Measurements from ENCODE around the gene RANGAP1. TPM values are rescaled to one million over a fixed set of nuclear protein-coding genes. Genes with fewer than 3 reads are reported as not detected.

RANGAP1 gene
- total and polyA plus RNA-seq, 4 donors = 29.9 to 106 (median 62.9) TPM

GRCh38 chr22:41250127-41250526 lies 35.9 kb downstream of the RANGAP1 start:
- no peak overlapping the region for H3K27ac ChIP-seq (ENCODE audit: low read depth, low read length)

GRCh38 chr22:41249442-41249841 lies 36.5 kb downstream of the RANGAP1 start:
- no peak for DNase-seq (ENCODE audit: low read depth in 4 of 6, low spot score in 6 of 6)
- no peak overlapping the region for H3K27ac ChIP-seq (ENCODE audit: low read depth, low read length)
- H3K27me3 ChIP-seq (ENCODE audit: control insufficient read depth, insufficient read depth, low read length) = no peaks in the 10 kb centered on the region
- H3K9me3 ChIP-seq (ENCODE audit: control insufficient read depth, insufficient read depth, low read length) = no peaks in the 10 kb centered on the region
- H3K4me1 ChIP-seq (ENCODE audit: control insufficient read depth, insufficient read depth, low read length) = peaks cover 6% of the 10 kb centered on the region
- no peak overlapping the region for H3K4me3 ChIP-seq (ENCODE audit: low read depth, low read length)
- H3K36me3 ChIP-seq (ENCODE audit: control insufficient read depth, insufficient read depth, low read length) = peaks cover 91% of the 10 kb centered on the region
- WGBS (ENCODE audit: insufficient coverage) = 96% methylated on average over 13 of the region's 14 CpGs

More at GRCh38 chr22:41250127-41250526, 35.9 kb downstream of the RANGAP1 start:
- Histone ChIP-seq H3K36me3 (ENCODE audit: control insufficient read depth, insufficient read depth, low read length) (peaks cover 95% of the 10 kb centered on the region), H3K4me1 (ENCODE audit: control insufficient read depth, insufficient read depth, low read length) (peaks cover 6% of the 10 kb centered on the region), H3K9me3 (ENCODE audit: control insufficient read depth, insufficient read depth, low read length) (no peaks in the 10 kb centered on the region), H3K4me3 (ENCODE audit: low read depth, low read length) (no peak overlapping the region), H3K27me3 (ENCODE audit: control insufficient read depth, insufficient read depth, low read length) (no peaks in the 10 kb centered on the region)
- no peak for DNase-seq (ENCODE audit: low read depth in 4 of 6, low spot score in 6 of 6)
- WGBS (ENCODE audit: insufficient coverage) = 92% methylated on average over 7 of the region's 12 CpGs

GRCh38 chr22:41248758-41249157 lies 37.2 kb downstream of the RANGAP1 start:
- no peak for DNase-seq (ENCODE audit: low read depth in 4 of 6, low spot score in 6 of 6)
- over 99% methylated on average over 9 of the region's 10 CpGs for WGBS (ENCODE audit: insufficient coverage)
- peaks cover 6% of the 10 kb centered on the region for H3K4me1 ChIP-seq (ENCODE audit: control insufficient read depth, insufficient read depth, low read length)
- H3K27ac ChIP-seq (ENCODE audit: low read depth, low read length) = no peak overlapping the region
- no peaks in the 10 kb centered on the region for H3K27me3 ChIP-seq (ENCODE audit: control insufficient read depth, insufficient read depth, low read length)
- H3K9me3 ChIP-seq (ENCODE audit: control insufficient read depth, insufficient read depth, low read length) = no peaks in the 10 kb centered on the region
- peaks cover 84% of the 10 kb centered on the region for H3K36me3 ChIP-seq (ENCODE audit: control insufficient read depth, insufficient read depth, low read length)
- no peak overlapping the region for H3K4me3 ChIP-seq (ENCODE audit: low read depth, low read length)

- no peak overlapping the region for H3K27ac ChIP-seq (ENCODE audit: low read depth, low read length)
- H3K9me3 ChIP-seq (ENCODE audit: control insufficient read depth, insufficient read depth, low read length) = no peaks in the 10 kb centered on the region
- 91% methylated on average over 15 of the region's 15 CpGs for WGBS (ENCODE audit: insufficient coverage)
- peaks cover 79% of the 10 kb centered on the region for H3K36me3 ChIP-seq (ENCODE audit: control insufficient read depth, insufficient read depth, low read length)
- DNase-seq (ENCODE audit: low read depth in 4 of 6, low spot score in 6 of 6) = no peak
- peaks cover 6% of the 10 kb centered on the region for H3K4me1 ChIP-seq (ENCODE audit: control insufficient read depth, insufficient read depth, low read length)
- H3K4me3 ChIP-seq (ENCODE audit: low read depth, low read length) = no peak overlapping the region
- no peaks in the 10 kb centered on the region for H3K27me3 ChIP-seq (ENCODE audit: control insufficient read depth, insufficient read depth, low read length)
These were observed 37.7 kb downstream of the RANGAP1 start for GRCh38 chr22:41248314-41248713.

- no peaks in the 10 kb centered on the region for H3K27me3 ChIP-seq (ENCODE audit: control insufficient read depth, insufficient read depth, low read length)
- WGBS (ENCODE audit: insufficient coverage) = 67% methylated on average over 7 of the region's 7 CpGs
- peaks cover 73% of the 10 kb centered on the region for H3K36me3 ChIP-seq (ENCODE audit: control insufficient read depth, insufficient read depth, low read length)
- H3K27ac ChIP-seq (ENCODE audit: low read depth, low read length) = no peak overlapping the region
- H3K4me1 ChIP-seq (ENCODE audit: control insufficient read depth, insufficient read depth, low read length) = peaks cover 6% of the 10 kb centered on the region
- no peaks in the 10 kb centered on the region for H3K9me3 ChIP-seq (ENCODE audit: control insufficient read depth, insufficient read depth, low read length)
- DNase-seq (ENCODE audit: low read depth in 4 of 6, low spot score in 6 of 6) = no peak
- no peak overlapping the region for H3K4me3 ChIP-seq (ENCODE audit: low read depth, low read length)
These were observed 38.3 kb downstream of the RANGAP1 start for GRCh38 chr22:41247703-41248102.

GRCh38 chr22:41245917-41246499 lies 40.0 kb downstream of the RANGAP1 start:
- Histone ChIP-seq H3K4me3 (ENCODE audit: low read depth, low read length) (no peak overlapping the region), H3K9me3 (ENCODE audit: control insufficient read depth, insufficient read depth, low read length) (no peaks in the 10 kb centered on the region), H3K27ac (ENCODE audit: low read depth, low read length) (no peak overlapping the region), H3K4me1 (ENCODE audit: control insufficient read depth, insufficient read depth, low read length) (peaks cover 8% of the 10 kb centered on the region), H3K27me3 (ENCODE audit: control insufficient read depth, insufficient read depth, low read length) (no peaks in the 10 kb centered on the region), H3K36me3 (ENCODE audit: control insufficient read depth, insufficient read depth, low read length) (peaks cover 61% of the 10 kb centered on the region)
- DNase-seq (ENCODE audit: low read depth in 4 of 6, low spot score in 6 of 6) = no peak
- 89% methylated on average over 13 of the region's 21 CpGs for WGBS (ENCODE audit: insufficient coverage)

- no peaks in the 10 kb centered on the region for H3K9me3 ChIP-seq (ENCODE audit: control insufficient read depth, insufficient read depth, low read length)
- no peak for DNase-seq (ENCODE audit: low read depth in 4 of 6, low spot score in 6 of 6)
- H3K27ac ChIP-seq (ENCODE audit: low read depth, low read length) = no peak overlapping the region
- H3K36me3 ChIP-seq (ENCODE audit: control insufficient read depth, insufficient read depth, low read length) = peaks cover 46% of the 10 kb centered on the region
- WGBS (ENCODE audit: insufficient coverage) = 40% methylated on average over 2 of the region's 6 CpGs
- H3K4me3 ChIP-seq (ENCODE audit: low read depth, low read length) = no peak overlapping the region
- H3K4me1 ChIP-seq (ENCODE audit: control insufficient read depth, insufficient read depth, low read length) = peaks cover 35% of the 10 kb centered on the region
- H3K27me3 ChIP-seq (ENCODE audit: control insufficient read depth, insufficient read depth, low read length) = no peaks in the 10 kb centered on the region
These were observed 42.6 kb downstream of the RANGAP1 start for GRCh38 chr22:41243361-41243760.

GRCh38 chr22:41242396-41243117 lies 43.4 kb downstream of the RANGAP1 start:
- peaks cover 35% of the 10 kb centered on the region for H3K4me1 ChIP-seq (ENCODE audit: control insufficient read depth, insufficient read depth, low read length)
- peaks cover 38% of the 10 kb centered on the region for H3K36me3 ChIP-seq (ENCODE audit: control insufficient read depth, insufficient read depth, low read length)
- DNase-seq (ENCODE audit: low read depth in 4 of 6, low spot score in 6 of 6) = no peak
- H3K4me3 ChIP-seq (ENCODE audit: low read depth, low read length) = no peak overlapping the region
- no peaks in the 10 kb centered on the region for H3K27me3 ChIP-seq (ENCODE audit: control insufficient read depth, insufficient read depth, low read length)
- no peaks in the 10 kb centered on the region for H3K9me3 ChIP-seq (ENCODE audit: control insufficient read depth, insufficient read depth, low read length)
- no peak overlapping the region for H3K27ac ChIP-seq (ENCODE audit: low read depth, low read length)
- WGBS (ENCODE audit: insufficient coverage) = 94% methylated on average over 8 of the region's 18 CpGs

- no peak overlapping the region for H3K4me3 ChIP-seq (ENCODE audit: low read depth, low read length)
- 57% methylated on average over 4 of the region's 7 CpGs for WGBS (ENCODE audit: insufficient coverage)
- no peaks in the 10 kb centered on the region for H3K9me3 ChIP-seq (ENCODE audit: control insufficient read depth, insufficient read depth, low read length)
These were observed 44.8 kb downstream of the RANGAP1 start for GRCh38 chr22:41241133-41241676.

More at GRCh38 chr22:41241133-41241676, 44.8 kb downstream of the RANGAP1 start:
- Histone ChIP-seq H3K27me3 (ENCODE audit: control insufficient read depth, insufficient read depth, low read length) (no peaks in the 10 kb centered on the region), H3K4me1 (ENCODE audit: control insufficient read depth, insufficient read depth, low read length) (peaks cover 47% of the 10 kb centered on the region), H3K27ac (ENCODE audit: low read depth, low read length) (peak overlapping the region; percentile 84), H3K36me3 (ENCODE audit: control insufficient read depth, insufficient read depth, low read length) (peaks cover 33% of the 10 kb centered on the region)
- no peak for DNase-seq (ENCODE audit: low read depth in 4 of 6, low spot score in 6 of 6)
